Liver (tissue), 3 donors: ENCODE measurements around the gene MLF2.

Experiments used
- GABPA ChIP-seq, 2 donors: IDR thresholded peaks in 1 of 2; conservative IDR thresholded peaks in 1 of 2; 2 replicates each; pipeline ENCODE4 v1.6.1; 2016; ENCODE audit warnings: antibody characterized with exemption in 2 of 2, mild to moderate bottlenecking in 1 of 2, moderate library complexity in 1 of 2
- HNF4G ChIP-seq: IDR thresholded peaks from 2 replicates; pipeline ENCODE4 v1.6.1; 2016; ENCODE audit warnings: antibody characterized with exemption
- JUND ChIP-seq, 2 donors: IDR thresholded peaks; 2 replicates each; pipeline ENCODE4 v1.6.1; 2016; ENCODE audit warnings: antibody characterized with exemption in 2 of 2
- NR2F2 ChIP-seq: IDR thresholded peaks from 2 replicates; pipeline ENCODE4 v1.6.1; 2016; ENCODE audit warnings: antibody characterized with exemption
- RAD21 ChIP-seq, 2 donors: IDR thresholded peaks; 2 replicates each; pipeline ENCODE4 v1.6.1; 2016; ENCODE audit warnings: antibody characterized with exemption in 2 of 2, mild to moderate bottlenecking in 2 of 2
- RXRA ChIP-seq, 2 donors: IDR thresholded peaks; 2 replicates each; pipeline ENCODE4 v1.6.1; 2017 to 2018; ENCODE audit warnings: antibody characterized with exemption in 2 of 2, mild to moderate bottlenecking in 1 of 2
- TAF1 ChIP-seq: conservative IDR thresholded peaks from 2 replicates; pipeline ENCODE4 v1.6.1; 2016; ENCODE audit warnings: antibody characterized with exemption, mild to moderate bottlenecking
- TF ChIP-seq, protein P1 (sequence below): fragments of 150-350 bp; IDR thresholded peaks from 2 replicates; pipeline ENCODE4 v1.5.1; 2017; ENCODE audit warnings: improper control_type of control experiment, low read depth, low read length; ENCODE audit not compliant: missing input control
- TF ChIP-seq, protein P2 (sequence below): IDR thresholded peaks from 2 replicates; pipeline ENCODE4 v1.6.1; 2016; ENCODE audit warnings: antibody characterized with exemption, mild to moderate bottlenecking
- TF ChIP-seq, protein P3 (sequence below): IDR thresholded peaks from 2 replicates; pipeline ENCODE4 v1.6.1; 2016; ENCODE audit warnings: antibody characterized with exemption
- TF ChIP-seq, protein P4 (sequence below): IDR thresholded peaks from 2 replicates; pipeline ENCODE4 v1.6.1; 2016; ENCODE audit warnings: antibody characterized with exemption
- donor health status: healthy.
- donor health status: healthy.

DNA sequence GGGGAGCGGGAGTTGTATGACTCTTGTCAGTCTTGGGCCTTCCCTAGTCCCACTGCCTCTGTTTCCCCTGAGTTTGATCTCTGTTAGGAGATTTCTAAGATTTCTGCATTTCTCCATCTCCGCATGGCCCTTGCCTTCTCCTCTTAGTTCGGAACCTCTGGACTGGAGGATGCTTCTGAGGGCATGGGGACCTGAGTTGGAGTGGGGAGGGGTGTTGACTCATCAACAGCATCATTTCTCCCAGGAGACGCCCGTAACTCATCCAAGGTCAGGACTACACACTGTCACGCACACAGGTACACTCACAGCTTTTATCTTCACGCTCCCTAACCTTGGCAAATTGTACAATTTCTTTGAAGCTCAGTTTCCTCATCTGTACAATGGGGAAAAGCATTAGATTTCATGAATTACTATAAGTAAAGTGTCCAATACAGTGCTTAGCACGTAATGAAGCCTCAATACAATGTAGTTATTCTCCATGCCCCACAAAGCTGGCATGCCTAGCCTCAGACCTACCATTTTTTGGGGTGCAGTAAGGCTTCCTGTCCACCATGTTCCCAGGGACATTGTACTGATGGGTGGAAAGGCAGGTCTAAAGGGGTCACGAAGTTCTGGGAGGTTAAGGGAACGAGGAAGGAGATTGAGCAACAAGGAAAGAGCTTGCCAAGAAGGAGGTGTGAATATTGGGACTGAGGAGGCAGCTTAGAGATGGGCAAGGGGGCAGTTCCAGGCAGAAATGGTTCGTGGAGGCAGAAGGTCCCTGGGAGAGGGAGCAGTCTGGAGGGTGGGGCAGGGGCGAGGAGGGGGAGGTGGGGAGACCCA is 18.8 kb upstream of the MLF2 start:
- TF ChIP-seq, protein P1, sequence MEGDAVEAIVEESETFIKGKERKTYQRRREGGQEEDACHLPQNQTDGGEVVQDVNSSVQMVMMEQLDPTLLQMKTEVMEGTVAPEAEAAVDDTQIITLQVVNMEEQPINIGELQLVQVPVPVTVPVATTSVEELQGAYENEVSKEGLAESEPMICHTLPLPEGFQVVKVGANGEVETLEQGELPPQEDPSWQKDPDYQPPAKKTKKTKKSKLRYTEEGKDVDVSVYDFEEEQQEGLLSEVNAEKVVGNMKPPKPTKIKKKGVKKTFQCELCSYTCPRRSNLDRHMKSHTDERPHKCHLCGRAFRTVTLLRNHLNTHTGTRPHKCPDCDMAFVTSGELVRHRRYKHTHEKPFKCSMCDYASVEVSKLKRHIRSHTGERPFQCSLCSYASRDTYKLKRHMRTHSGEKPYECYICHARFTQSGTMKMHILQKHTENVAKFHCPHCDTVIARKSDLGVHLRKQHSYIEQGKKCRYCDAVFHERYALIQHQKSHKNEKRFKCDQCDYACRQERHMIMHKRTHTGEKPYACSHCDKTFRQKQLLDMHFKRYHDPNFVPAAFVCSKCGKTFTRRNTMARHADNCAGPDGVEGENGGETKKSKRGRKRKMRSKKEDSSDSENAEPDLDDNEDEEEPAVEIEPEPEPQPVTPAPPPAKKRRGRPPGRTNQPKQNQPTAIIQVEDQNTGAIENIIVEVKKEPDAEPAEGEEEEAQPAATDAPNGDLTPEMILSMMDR, result no peak
- TF ChIP-seq TAF1, result no peak
- peak; percentile 46 for TF ChIP-seq NR2F2
- no peak for TF ChIP-seq GABPA (IDR thresholded peaks at IDR 0.05 in 1 of 2, conservative IDR thresholded peaks at IDR 0.05 in 1 of 2)
- TF ChIP-seq, protein P2, sequence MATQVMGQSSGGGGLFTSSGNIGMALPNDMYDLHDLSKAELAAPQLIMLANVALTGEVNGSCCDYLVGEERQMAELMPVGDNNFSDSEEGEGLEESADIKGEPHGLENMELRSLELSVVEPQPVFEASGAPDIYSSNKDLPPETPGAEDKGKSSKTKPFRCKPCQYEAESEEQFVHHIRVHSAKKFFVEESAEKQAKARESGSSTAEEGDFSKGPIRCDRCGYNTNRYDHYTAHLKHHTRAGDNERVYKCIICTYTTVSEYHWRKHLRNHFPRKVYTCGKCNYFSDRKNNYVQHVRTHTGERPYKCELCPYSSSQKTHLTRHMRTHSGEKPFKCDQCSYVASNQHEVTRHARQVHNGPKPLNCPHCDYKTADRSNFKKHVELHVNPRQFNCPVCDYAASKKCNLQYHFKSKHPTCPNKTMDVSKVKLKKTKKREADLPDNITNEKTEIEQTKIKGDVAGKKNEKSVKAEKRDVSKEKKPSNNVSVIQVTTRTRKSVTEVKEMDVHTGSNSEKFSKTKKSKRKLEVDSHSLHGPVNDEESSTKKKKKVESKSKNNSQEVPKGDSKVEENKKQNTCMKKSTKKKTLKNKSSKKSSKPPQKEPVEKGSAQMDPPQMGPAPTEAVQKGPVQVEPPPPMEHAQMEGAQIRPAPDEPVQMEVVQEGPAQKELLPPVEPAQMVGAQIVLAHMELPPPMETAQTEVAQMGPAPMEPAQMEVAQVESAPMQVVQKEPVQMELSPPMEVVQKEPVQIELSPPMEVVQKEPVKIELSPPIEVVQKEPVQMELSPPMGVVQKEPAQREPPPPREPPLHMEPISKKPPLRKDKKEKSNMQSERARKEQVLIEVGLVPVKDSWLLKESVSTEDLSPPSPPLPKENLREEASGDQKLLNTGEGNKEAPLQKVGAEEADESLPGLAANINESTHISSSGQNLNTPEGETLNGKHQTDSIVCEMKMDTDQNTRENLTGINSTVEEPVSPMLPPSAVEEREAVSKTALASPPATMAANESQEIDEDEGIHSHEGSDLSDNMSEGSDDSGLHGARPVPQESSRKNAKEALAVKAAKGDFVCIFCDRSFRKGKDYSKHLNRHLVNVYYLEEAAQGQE, result no peak
- TF ChIP-seq RAD21 (IDR thresholded peaks at IDR 0.05), result no peak
- TF ChIP-seq, protein P3, sequence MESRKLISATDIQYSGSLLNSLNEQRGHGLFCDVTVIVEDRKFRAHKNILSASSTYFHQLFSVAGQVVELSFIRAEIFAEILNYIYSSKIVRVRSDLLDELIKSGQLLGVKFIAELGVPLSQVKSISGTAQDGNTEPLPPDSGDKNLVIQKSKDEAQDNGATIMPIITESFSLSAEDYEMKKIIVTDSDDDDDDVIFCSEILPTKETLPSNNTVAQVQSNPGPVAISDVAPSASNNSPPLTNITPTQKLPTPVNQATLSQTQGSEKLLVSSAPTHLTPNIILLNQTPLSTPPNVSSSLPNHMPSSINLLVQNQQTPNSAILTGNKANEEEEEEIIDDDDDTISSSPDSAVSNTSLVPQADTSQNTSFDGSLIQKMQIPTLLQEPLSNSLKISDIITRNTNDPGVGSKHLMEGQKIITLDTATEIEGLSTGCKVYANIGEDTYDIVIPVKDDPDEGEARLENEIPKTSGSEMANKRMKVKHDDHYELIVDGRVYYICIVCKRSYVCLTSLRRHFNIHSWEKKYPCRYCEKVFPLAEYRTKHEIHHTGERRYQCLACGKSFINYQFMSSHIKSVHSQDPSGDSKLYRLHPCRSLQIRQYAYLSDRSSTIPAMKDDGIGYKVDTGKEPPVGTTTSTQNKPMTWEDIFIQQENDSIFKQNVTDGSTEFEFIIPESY, result no peak
- TF ChIP-seq HNF4G, result no peak
- TF ChIP-seq, protein P4, sequence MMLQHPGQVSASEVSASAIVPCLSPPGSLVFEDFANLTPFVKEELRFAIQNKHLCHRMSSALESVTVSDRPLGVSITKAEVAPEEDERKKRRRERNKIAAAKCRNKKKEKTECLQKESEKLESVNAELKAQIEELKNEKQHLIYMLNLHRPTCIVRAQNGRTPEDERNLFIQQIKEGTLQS, result no peak
- peak in 1 of 2 donors; percentile 32 for TF ChIP-seq JUND (IDR thresholded peaks at IDR 0.05)
- no peak for TF ChIP-seq RXRA (IDR thresholded peaks at IDR 0.05)
